Putamen (tissue), 1 donor: ENCODE measurements around the gene FOXN4.

Experiments
- DNase-seq: peaks from one replicate; pipeline ENCODE4 v3.0.0-alpha.2; 2016; ENCODE audit warnings: low spot score

FOXN4 gene

DNA sequence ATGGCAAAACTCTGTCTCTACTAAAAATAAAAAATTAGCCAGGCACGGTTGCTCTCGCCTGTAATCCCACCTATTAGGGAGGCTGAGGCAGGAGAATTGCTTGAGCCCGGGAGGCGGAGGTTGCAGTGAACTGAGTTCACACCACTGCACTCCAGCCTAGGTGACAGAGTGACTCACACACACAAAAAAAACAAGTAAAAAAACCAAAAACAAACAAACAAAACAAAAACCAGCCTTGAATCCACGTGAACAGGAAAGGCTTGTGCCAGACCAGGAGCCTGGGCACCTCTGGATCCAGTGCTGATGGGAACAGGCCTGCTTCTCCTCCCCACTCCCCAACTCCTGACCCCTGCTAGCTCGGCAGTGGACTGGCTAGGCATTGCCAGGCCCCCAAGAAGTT is 3.5 kb downstream of the FOXN4 start:
- no peak for DNase-seq

DNA sequence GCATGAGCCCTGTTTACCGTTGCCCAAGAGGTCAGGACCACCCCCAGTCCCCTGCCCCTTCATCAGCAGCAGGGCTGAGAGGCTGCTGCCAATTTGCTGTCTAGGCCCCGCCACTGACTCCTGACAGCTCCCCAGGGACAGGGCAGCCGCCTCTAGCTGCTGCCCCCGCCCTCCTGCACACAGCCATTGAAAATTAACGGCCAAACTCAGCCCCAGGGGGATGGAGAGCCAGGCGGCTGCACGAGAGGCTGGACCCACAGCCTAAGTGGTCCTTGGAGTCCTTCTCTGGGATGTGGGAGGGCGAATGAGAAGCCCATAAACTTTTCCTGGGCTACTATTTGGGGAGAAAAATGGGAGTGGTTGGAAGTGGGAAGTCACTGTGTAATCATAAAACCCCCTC is 4.6 kb downstream of the FOXN4 start:
- no peak for DNase-seq

DNA sequence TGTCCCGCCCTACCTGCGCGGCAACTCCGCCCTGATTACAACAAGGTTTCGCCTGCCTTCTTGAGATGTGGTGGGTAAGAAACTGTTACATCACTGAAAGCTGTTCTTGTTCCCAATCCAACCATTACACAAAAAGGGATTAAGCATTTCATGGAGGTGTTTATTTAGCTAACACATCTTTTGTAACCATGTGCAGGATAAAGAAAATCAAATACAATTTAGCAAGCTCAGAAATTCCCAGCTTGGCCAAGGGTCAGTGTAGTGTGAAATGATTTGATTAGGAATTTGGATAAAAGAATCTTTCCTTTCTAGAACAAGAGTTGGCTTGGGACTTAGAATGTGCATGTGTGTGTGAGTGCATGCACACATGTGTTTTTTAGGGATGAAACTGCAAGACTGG is 6.3 kb downstream of the FOXN4 start:
- DNase-seq = no peak

DNA sequence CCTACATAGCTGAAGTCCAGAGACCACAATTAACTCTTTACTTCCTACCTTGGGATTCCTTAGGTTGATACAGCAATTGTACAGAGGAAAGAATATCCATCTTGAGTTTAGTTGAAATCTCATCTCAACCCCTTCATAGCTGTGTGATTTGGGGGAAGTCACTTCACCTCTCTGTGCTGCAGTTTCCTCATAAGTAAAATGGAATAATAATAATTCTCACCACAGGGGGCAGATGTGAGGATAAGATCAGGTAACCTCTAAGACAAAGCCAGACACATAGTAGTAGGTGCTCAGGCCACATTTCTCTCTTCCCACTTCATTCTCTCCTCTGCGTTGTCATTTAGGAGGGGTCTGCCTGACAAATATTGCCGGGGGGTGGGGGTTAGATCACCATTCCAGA is 6.7 kb downstream of the FOXN4 start:
- no peak for DNase-seq

DNA sequence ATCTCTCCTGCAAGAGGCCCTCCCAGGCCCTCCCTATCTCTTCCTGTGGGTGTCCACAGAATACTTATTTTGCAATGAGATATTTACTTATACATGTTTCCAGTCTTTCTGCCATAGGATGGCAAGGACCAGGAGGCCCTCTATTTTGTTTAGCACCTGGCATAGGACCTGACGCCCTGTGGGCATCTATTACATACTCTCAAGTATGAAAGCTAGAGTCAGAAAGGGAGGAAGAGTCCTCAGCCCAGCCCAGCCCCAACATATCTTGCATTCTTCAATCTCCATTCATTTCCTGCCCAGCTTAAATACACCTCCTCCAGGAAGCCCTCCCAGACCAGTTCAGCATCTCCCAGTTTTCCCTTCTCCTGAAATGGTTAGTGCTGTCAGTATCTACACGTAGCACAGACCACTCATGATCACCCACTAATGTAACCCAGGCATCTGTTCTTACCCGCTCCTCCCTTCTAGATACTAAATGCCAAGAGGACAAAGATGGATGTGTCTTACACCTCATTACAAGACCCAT is 7.4 kb downstream of the FOXN4 start:
- DNase-seq = no peak

DNA sequence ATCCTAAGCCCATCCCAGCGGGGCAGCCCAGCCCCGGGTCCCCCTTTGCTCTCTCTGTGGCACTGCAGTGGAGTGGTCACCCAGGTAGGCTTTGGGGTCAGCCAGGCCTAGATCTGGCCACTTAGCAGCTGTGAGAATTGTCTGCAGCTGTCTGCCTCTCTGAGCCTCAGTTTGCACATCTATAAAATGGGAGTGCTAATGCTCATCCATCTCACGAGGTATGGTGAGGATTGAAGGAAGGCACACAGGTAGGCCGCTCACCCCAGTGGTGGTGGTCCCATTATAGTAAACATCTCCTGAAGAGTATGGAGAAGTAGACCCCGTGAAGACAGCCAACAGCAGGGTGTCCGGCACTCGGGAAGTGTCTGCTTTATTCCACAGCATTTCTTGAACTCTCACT is 9.2 kb downstream of the FOXN4 start:
- no peak for DNase-seq

DNA sequence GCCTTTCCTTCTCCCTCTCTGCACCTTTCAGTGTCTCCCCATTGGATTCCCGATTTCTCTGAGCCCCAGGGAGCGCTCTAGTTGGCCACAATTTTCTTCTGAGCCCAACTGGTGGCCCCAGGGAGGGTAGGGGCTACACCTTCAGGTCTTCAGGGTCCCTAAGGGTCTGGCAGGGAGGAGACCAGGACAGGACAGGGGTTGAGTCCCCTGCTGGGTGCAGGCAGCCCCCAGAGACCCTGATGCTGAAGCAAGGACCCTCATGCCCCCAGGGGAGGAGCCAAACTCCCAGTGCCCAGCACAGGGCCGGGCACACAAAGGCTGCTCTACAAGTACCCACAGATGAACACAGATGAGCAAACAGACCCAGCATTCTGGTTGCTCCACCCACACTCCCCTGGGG is 12.7 kb downstream of the FOXN4 start:
- DNase-seq = no peak

DNA sequence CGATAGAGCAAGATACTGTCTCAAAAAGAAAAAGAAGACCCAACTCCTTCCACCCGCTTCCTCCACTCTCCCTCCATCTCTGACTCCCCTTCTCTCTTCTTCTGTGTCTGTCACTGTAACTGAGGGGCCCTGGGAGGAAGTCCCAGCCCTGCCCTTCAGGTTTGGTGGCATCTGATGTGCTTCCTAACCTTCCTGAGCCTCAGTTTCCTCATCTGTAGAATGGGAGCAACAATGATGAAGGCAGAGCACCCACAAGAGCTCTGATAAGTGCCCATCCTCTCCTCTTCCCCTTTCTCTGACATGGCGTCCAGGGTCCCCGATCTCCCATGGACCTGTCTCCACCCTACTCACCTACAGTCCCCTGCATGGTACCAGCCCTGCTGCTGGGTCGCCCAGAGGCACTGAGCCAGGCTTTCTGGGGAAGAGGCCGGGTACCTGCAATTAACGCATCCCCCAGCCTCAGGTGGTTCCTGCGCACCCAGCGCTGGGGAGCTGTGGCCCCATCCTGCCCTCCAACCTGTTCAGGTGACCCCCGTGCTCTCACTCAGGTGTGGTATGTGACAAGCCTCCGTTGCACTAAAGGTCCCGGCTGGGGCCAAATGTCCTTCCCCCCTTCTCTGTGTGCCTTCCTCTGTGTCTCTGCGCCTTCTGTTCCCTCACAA is 13.2 kb downstream of the FOXN4 start:
- DNase-seq = no peak

DNA sequence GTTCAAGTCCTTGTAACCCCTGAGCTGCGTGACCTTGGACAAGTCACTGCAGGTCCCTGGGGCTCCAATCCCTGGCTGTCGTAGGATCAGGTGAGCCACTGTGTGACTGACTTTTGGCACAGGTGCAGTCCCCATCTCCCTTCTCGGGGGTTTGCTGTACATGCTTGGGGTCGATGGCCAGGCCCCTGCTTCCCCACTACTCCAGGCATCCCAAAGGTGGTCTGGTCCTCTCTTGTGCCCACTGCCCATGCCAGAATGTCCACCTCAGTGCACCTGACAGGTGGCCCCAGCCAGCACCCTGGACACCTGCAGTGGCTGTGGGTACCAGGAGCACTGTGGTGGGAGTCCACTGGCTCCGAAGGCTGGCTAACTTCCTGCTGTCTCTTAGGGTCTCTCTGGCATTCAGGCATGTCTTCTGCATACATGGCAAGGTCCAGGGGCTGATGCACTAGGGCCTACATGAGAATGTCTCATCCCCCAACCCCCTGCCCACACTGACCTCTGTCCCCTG is 14.7 kb downstream of the FOXN4 start:
- no peak for DNase-seq

DNA sequence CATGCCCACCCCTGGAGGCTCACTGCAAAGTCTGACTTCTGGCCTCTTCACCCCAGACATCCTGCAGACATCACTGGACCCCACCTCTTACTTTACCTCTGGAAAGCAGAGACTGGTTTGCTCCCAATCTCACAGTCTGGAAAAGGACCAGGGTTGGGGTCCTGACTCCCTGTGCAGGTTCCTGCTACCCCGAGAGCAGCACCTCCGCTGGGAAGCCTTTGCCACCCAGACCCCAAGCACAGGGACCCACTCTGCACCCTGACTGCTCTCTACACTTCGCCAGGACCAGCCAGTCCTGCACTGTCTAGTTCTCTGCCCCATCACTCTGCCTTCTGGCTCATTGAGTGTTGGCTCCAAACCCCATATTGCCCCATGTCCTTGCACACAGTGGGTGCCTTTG is 16.0 kb downstream of the FOXN4 start:
- DNase-seq = no peak

DNA sequence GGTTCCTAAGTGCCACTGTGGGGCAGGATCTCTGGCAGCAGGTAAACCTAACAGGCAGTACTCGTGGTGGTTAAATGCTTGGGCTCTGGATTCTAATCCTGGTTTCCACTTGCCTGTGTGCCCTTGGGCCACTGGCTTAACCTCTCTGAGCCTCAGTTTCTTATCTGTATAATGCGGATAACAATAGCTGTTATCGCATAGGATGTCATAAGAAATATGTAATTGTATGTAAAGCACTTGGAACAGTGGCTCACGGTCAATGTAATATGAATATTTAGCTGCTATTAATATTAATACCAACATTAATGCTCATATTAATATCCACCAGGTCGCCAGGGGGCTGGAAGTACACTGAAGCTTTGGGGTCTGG is 16.8 kb downstream of the FOXN4 start:
- no peak for DNase-seq

DNA sequence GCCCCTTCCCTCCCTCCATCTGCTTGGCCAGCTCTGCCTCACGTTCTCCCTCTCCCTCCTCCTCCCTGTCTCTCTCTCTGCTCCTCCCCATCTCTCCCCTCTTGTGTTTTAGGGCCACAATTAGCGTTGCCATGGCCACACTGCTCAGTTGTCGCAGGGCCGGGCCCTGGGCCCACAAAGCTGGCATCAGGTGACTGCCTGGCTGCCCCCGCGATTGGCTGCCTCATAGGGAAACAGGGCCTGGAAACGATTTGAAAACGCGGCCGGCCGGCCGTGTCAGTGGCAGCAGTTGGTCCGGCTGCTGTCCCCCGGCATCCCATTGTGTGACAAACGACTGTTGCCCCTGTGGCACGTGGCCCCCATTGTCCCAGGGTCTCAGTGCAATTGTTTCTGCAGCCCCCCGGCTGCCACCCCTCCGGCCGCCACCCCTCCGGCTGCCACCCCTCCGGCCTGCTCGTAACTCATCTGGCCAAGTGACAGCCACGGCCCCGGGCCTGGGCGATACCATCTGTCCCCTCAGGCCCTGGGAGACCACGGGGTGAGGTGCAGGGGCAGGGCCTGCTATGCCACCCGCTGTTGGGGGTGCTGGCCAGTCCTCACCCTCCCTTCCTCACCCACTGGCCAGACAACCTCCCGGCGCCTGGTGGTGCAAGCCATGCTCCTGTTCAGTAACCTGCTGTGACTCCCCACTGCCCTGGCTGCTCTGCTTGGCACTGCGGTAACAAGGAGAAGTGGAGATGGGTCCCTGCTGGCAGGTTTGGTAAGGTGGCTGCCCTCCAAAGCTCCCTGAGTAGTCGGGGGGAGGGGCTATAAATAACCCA is 17.4 kb downstream of the FOXN4 start:
- peak; percentile 73 for DNase-seq

DNA sequence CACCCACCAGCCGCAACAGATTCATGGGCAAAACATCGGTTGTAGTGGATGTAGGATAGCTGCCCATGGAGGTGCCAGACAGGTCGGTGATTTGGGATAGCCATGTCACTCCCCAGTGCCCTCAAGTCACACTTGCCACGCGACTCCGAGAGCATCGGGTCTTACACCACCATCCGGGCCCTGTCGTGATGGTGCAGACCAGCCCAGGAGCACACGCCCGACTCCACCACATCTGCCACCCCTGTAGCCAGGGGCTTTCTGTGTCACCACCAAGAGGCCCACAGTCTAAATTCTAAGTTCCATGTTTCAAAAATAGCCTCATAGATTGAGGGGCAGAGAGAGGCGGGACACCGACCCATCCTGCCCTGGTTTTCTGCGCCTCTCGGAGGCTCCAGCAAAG is 18.0 kb downstream of the FOXN4 start:
- no peak for DNase-seq

DNA sequence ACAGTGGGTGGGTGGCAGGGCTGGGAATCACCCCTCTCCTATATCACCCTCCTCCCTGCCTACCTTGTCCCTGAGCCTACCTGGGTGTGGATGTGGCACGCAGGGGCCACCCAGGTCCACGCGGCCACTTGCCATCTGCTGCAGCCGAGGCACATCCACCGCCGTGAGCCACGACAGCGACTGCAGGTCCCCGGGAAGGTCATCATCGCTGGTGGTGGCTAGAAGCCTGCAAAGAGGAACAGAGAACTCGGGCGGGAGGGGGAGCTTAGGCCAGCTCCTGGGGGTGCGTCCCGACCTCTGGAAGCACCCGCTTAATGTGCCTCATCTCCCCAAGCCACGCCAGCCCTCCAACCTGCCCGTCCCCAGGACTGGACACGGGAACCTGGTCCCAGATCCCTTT is 19.0 kb downstream of the FOXN4 start:
- no peak for DNase-seq

DNA sequence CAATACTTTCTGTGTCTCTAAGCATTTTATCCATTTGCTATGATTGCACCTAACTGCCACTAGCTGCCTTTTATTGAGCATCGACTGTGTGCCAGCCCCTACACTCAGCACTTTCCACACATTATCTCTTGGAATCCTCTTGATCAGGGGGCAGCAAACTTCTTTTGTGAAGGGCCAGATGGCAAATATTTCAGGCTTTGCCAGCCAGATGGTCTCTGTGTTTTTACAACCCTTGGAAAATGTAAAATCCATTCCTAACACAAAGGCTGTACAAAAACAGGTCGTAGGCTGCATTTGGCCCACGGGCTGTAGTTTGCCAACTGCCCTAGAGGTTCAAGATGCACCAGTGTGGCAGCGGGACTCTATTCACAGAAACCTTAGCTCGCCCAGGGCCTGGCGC is 19.5 kb downstream of the FOXN4 start:
- no peak for DNase-seq

DNA sequence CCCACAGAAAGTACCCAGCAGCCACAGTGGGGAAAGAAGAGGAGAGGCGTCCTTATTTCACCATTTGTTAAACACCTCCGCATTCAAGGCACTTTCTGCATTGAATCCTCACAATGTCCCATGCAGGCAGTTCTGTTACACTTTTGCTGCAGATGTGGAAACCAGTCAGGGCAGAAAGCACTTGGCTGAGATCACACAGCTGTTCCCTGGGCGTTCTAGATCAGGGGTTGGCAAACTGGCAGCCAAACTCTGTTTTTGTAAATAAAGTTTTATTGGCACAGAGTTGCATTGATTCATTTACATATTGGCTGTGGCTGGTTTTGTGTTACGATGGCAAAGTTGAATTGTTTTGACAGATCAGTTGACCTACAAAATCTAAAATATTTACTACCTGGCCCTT is 20.1 kb downstream of the FOXN4 start:
- DNase-seq = no peak

DNA sequence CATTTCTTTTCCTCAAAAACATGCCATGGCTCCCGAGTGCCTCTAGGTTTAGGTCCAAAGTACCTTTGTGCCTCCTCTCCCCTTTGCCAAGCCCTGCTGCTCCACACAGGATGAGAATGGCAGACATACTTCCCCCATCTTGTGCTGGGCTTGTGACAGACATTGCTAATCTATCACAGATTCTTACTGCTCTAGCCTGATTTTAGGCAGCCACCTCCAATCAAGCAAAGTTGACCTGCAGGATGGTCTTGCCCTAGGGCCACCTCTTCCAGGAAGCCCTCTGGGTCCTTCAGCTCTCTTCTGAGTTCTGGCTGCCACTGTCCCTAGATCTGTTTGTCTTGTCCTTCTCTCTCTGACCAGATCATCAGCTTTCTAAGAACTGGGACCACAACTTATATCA is 20.5 kb downstream of the FOXN4 start:
- DNase-seq = no peak

DNA sequence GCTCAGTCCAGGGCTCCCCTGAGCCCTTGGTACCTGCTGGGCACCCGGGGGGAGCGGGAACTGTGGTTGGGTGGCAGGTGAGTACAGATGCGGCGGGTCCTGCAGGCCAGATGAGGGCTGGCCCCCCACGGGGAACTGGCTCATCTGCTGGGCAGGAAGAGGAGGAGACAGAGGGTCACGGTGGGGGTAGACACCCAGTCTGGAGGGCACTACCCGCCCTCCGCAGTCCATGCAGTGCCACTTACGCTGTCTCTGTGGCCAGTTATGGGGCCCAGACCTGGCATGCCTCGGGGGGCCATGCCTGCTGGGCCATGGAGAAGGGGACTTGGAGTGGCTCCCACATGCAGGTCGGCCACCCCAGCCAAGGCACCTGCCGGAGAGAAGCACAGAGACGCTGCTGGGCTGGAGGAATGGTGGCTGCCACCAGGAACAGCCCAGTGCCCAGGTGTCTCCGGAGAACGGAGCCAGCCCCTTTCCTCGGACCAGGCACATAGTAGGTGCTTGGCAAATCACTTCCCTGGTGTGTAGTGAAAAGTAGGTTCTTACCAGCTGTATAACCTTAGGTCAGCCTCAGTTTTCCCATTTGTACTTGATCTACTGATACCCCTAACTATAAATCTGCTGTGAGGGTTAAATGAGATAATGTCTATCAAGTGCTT is 21.1 kb downstream of the FOXN4 start:
- no peak for DNase-seq

DNA sequence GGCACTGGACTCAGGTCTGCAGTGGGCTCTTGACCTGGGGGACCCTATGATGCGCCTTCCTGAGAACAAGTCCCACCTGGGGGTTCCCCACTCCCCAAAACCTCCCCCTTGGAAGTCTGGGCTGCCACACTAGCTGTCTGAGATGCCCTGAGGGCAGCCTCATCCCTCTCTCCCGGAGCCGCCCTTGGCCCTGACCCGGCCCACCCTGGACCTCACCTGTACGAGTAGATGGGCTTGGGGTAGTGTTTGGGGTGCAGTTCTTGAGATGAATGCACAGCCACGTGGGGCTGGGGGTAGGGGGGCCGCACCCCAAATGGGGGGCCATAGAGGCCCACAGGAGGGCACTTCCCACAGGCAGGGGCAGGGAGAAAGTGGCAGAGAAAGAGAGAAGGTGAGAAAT is 21.9 kb downstream of the FOXN4 start:
- DNase-seq = no peak

DNA sequence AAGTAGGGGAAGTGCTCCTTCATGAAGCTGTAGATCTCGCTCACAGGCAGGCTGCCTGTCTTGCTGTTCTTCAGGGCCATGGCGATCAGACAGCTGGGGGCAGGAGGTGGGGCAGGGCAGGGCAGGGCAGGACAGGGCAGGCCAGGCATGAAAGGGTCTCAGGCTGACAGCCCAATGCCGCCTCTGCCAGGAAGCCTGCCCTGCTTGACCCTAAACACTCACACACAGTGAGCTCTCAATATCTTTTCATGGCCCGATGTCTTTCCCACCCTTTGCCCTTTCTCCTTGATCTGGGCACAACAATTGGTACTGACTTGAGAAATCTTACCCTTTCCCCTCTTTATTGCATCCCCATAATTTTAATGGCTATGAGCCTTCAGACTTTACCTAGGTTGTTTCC is 22.4 kb downstream of the FOXN4 start:
- DNase-seq = no peak

DNA sequence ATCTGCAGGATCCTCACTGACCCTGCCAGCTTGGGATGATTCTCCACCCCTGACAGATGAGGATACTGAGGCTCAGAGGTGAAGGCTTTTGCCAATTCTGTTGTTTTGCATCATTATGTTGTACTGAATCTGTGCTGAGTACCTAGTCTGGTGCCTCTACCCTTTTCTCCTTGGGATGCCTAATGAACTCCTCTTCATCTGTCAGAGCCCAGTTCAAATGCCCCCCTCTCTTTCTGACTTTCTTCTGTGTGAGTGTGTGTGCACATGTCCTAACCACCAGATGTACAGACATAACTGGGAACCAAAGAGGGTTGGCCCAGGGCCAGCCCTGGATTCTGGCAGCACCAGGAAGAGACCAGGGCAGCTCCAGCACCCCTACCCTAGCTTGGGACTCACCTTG is 22.8 kb downstream of the FOXN4 start:
- no peak for DNase-seq

DNA sequence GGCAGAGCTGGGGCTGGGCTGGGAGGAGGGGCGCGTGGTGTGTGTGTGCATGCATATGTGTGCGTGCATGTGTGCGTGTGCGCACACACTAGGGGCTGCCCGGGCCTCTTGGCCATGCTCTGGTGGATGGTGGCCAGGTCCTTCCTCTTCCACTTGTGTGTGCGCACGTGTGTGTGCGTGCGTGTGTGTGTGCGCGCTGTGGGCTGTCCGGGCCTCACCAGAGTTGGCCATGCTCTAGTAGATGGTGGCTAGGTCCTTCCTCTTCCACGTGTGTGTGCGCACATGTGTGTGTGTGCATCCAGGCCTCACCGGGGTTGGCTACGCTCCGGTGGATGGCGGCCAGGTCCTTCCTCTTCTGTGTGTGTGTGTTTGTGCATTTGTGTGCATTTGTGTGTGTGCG is 24.7 kb downstream of the FOXN4 start:
- DNase-seq = no peak

DNA sequence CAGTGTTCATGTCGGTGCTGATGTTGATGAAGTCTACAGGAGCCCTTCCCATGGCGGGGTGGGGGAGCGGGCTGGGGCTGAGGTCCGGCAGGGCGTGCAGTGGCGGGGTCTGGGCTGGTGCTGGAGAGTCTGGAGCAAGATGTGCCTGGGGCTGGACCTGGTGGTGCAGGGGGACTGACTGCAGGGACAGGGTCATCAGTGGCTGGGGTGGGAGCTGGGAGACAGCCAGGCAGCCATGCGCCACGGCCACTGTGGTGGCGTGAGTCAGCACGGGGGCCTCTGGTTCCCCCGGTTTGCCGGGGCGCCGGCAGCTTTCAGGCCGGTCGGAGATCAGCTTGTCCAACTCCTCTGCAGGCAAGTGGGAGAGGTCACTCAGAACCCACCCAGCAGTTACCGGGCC is 27.6 kb downstream of the FOXN4 start:
- DNase-seq = no peak
